HL-60 (cell line): ENCODE data around the gene RPN2.

Source experiments
- DNase-seq, 2 experiments: peaks; one replicate each; pipeline ENCODE4 v3.0.0-alpha.2; 2010 to 2020; ENCODE audit warnings: low read depth in 1 of 2, low spot score in 1 of 2
- H3K27ac ChIP-seq: fragments of 250-450 bp; sonication (Bioruptor Pico); replicated peaks from 2 replicates; pipeline ENCODE4 v1.5.1; 2020; ENCODE audit warnings: mild to moderate bottlenecking, moderate library complexity
- H3K27me3 ChIP-seq: fragments of 250-450 bp; sonication (Bioruptor Pico); 2 replicates; pipeline ENCODE4 v1.5.1; 2021; ENCODE audit warnings: mild to moderate bottlenecking, moderate library complexity; ENCODE audit not compliant: insufficient read depth, poor library complexity, severe bottlenecking
- H3K4me3 ChIP-seq: replicated peaks from 2 replicates; pipeline ENCODE4 v1.5.1; 2011; ENCODE audit warnings: mild to moderate bottlenecking, control low read depth, low read length; ENCODE audit not compliant: insufficient read depth
- GABPA ChIP-seq: IDR thresholded peaks from 2 replicates; pipeline ENCODE4 v1.6.1; 2012; ENCODE audit warnings: low read depth
- POLR2AphosphoS5 ChIP-seq: IDR thresholded peaks from 2 replicates; pipeline ENCODE4 v1.6.1; 2012; ENCODE audit warnings: low read depth
- SPI1 ChIP-seq: IDR thresholded peaks from 2 replicates; pipeline ENCODE4 v1.6.1; 2012; ENCODE audit warnings: low read depth, mild to moderate bottlenecking, borderline replicate concordance
- long read RNA-seq: library from polyadenylated mRNA; unstranded; transcript quantifications from one replicate; pipeline ENCODE4 v2.0.0, GENCODE V29; 2020
- TF ChIP-seq, protein P1 (sequence below): IDR thresholded peaks from 2 replicates; pipeline ENCODE4 v1.6.1; 2012; ENCODE audit warnings: low read depth; ENCODE audit not compliant: insufficient replicate concordance
- TF ChIP-seq, protein P2 (sequence below): IDR thresholded peaks from one replicate; pipeline ENCODE4 v1.5.1; 2011; ENCODE audit warnings: low read length, control low read depth, inconsistent platforms; ENCODE audit not compliant: insufficient read depth

The RPN2 gene
- long read RNA-seq, transcript RPN2-201 (17 exons, 2,515 nt) = major isoform, 2,430 of 2,809 reads
- long read RNA-seq, partial matches to known transcripts = 126 of 2,809 reads
- long read RNA-seq, other reads (novel, unspliced or antisense) = 253 of 2,809 reads

DNA sequence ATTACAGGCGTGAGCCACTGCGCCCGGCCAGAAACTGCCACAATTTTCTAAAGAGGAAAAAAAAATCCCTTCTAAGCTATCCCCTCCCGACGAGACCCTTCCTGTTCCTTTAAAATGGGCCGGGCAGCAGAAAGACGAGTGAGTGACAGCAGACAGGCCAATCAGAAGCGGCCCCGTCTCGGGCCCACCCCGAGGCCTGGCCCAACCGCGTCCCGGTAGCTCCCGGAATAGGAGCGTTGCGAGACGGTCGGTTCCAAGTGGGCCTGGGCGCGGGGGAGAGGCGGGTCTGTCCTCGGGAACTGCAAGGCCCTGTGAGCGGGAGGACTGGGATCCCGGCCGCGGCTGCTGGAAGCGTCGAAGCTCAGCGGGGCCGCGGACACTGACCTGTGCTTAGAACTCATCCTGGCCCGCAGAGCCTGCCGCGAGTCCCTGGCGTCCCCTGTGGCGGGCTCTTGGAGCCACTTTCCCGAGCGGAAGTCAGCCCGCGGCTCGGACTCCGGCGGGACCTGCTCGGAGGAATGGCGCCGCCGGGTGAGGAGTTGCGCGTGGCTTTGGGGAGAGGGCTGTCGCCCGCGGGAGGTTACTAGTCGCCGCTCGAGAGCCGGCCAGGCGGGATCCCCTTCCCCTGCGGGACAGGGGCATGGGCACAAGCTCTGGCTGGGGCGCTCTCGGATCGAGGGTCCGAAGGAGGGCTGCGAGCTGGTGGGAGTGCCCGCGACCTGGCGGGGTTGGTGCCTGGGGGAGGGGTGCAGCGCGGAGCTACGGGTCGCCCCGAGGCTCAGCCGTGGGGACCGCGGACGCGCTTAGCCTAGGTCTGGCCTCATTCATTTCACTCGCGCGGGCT lies at the start of gene RPN2, which contains the start of gene MROH8:
RPN2 (plus strand) TSS at position 492 of the 844 bp plus-strand sequence; CDS start at position 519, 27 bp downstream.
MROH8 (minus strand) TSS at position 710 of the 844 bp plus-strand sequence.
- TF ChIP-seq POLR2AphosphoS5 (peak; percentile 75; the same call in 1 of the 2 replicates), GABPA (peak; percentile 55; the same call in 1 of the 2 replicates), SPI1 (peak; percentile 67)
- TF ChIP-seq, protein P1, sequence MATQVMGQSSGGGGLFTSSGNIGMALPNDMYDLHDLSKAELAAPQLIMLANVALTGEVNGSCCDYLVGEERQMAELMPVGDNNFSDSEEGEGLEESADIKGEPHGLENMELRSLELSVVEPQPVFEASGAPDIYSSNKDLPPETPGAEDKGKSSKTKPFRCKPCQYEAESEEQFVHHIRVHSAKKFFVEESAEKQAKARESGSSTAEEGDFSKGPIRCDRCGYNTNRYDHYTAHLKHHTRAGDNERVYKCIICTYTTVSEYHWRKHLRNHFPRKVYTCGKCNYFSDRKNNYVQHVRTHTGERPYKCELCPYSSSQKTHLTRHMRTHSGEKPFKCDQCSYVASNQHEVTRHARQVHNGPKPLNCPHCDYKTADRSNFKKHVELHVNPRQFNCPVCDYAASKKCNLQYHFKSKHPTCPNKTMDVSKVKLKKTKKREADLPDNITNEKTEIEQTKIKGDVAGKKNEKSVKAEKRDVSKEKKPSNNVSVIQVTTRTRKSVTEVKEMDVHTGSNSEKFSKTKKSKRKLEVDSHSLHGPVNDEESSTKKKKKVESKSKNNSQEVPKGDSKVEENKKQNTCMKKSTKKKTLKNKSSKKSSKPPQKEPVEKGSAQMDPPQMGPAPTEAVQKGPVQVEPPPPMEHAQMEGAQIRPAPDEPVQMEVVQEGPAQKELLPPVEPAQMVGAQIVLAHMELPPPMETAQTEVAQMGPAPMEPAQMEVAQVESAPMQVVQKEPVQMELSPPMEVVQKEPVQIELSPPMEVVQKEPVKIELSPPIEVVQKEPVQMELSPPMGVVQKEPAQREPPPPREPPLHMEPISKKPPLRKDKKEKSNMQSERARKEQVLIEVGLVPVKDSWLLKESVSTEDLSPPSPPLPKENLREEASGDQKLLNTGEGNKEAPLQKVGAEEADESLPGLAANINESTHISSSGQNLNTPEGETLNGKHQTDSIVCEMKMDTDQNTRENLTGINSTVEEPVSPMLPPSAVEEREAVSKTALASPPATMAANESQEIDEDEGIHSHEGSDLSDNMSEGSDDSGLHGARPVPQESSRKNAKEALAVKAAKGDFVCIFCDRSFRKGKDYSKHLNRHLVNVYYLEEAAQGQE = peak; percentile 54
- TF ChIP-seq, protein P2, sequence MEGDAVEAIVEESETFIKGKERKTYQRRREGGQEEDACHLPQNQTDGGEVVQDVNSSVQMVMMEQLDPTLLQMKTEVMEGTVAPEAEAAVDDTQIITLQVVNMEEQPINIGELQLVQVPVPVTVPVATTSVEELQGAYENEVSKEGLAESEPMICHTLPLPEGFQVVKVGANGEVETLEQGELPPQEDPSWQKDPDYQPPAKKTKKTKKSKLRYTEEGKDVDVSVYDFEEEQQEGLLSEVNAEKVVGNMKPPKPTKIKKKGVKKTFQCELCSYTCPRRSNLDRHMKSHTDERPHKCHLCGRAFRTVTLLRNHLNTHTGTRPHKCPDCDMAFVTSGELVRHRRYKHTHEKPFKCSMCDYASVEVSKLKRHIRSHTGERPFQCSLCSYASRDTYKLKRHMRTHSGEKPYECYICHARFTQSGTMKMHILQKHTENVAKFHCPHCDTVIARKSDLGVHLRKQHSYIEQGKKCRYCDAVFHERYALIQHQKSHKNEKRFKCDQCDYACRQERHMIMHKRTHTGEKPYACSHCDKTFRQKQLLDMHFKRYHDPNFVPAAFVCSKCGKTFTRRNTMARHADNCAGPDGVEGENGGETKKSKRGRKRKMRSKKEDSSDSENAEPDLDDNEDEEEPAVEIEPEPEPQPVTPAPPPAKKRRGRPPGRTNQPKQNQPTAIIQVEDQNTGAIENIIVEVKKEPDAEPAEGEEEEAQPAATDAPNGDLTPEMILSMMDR = no peak
- Histone ChIP-seq H3K27me3 (no peaks in the 10 kb centered on the region), H3K4me3 (peak within 1 kb of the TSS; percentile 92), H3K27ac (peak within 1 kb of the TSS; percentile 100)
- peak; percentile 97 to 98 for DNase-seq

DNA sequence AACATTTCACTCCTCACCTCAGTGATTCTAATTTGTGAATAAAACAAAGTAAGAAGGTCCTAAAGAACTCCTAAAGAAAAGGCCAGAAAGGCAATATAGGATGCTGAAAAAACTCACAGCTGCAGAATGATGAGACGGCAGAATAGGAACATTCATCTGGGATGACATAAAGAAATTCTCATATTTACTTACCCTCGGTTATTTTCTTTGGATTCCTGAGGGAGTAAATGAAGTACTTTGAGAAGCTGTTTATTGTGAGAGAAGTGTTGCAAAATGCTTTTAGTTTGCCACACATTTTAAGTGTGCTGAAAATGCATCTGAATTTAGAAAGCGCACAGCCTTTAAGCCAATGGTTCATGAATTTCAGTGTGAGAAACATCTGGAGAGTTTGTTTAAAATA lies 47.6 kb upstream of the RPN2 start:
- TF ChIP-seq POLR2AphosphoS5 = no peak
- TF ChIP-seq, protein P2 = no peak
- no peak for TF ChIP-seq SPI1
- H3K27ac ChIP-seq = no peak overlapping the region
- no peak for DNase-seq
- no peak overlapping the region for H3K4me3 ChIP-seq
- H3K27me3 ChIP-seq = no peaks in the 10 kb centered on the region

DNA sequence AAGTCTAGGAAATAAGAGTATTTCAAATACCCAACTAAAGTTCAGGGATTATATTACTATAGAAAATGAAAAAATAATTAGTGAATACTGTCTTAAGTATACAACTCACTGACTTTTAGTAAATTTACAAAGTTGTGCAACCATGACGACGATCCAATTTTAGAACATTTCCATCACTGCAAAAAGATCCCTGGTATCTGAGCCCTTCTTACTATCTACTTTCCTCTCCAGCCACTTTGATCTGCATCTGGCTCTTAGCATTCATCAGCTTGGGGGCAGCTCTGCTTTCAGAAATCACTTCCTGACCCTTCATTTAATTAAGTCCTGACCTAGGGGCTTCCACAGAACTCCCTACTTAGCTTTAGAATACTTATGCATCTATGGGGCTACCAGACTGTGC lies 45.2 kb upstream of the RPN2 start:
- TF ChIP-seq SPI1 (no peak), POLR2AphosphoS5 (no peak)
- TF ChIP-seq, protein P2 = no peak
- Histone ChIP-seq H3K4me3 (no peak overlapping the region), H3K27ac (no peak overlapping the region), H3K27me3 (no peaks in the 10 kb centered on the region)
- DNase-seq = no peak

DNA sequence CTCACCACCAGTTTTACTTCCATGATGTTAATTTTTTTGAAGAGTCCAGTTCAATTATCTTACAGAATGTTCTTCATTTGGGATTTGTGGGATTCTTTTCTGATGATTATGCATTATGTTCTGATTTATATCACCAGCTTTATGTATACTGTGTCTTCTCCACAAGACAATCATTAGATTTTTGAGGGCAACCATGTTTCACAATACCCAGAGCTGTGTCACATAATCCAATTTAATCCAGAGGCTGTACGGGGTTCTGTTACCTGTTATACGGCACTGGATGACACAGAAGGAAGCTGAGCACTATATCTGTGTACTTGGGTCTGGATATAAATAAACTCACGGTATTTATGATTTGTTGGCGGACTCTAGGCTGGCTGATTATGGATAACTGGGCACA lies 41.6 kb upstream of the RPN2 start:
- Histone ChIP-seq H3K4me3 (no peak overlapping the region), H3K27me3 (no peaks in the 10 kb centered on the region), H3K27ac (no peak overlapping the region)
- TF ChIP-seq, protein P2 = no peak
- TF ChIP-seq POLR2AphosphoS5 (no peak), GABPA (no peak)
- no peak for DNase-seq
